PFSK-1 (cell line): ENCODE data around the gene FAM234A.

Experiments
- POLR2AphosphoS5 ChIP-seq: IDR thresholded peaks from 2 replicates; pipeline ENCODE4 v1.6.1; 2012; ENCODE audit warnings: low read depth, mild to moderate bottlenecking, control low read depth, low read length, moderate library complexity
- TAF1 ChIP-seq: IDR thresholded peaks from 2 replicates; pipeline ENCODE4 v1.6.1; 2012; ENCODE audit warnings: low read length, control low read depth, borderline replicate concordance; ENCODE audit not compliant: insufficient read depth

DNA sequence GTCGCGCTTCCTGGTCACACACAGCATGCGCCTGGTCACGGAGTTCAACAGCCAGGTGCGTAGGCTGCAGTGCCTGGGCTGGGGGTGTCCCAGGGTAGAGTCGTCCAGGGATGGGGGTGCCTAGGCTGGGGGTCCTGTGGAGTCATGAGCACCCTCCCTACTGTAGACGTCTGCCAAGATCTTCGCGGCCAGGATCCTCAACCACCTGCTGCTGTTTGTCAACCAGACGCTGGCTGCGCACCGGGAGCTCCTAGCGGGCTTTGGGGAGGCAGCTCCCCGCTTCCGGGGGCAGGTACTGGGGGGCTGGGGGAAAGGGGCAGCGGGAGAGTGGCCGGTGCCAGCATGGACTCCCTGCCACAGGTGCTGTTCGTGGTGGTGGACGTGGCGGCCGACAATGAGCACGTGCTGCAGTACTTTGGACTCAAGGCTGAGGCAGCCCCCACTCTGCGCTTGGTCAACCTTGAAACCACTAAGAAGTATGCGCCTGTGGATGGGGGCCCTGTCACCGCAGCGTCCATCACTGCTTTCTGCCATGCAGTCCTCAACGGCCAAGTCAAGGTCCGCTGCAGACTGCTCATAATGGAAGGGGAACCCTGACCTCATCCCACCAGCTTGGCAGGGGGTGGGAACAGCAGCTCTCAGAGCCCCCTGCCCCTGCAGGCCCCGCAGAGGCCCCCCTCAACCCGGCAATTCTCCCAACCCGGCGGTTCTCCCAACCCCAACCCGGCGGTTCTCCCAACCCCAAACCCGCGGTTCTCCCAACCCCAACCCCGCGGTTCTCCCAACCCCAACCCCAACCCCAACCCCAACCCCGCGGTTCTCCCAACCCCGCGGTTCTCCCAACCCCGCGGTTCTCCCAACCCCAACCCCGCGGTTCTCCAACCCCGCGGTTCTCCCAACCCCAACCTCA, 50.8 kb downstream of the FAM234A start:
- no peak for TF ChIP-seq TAF1
- no peak for TF ChIP-seq POLR2AphosphoS5
